ENCODE data around the gene E2F1.

DNA sequence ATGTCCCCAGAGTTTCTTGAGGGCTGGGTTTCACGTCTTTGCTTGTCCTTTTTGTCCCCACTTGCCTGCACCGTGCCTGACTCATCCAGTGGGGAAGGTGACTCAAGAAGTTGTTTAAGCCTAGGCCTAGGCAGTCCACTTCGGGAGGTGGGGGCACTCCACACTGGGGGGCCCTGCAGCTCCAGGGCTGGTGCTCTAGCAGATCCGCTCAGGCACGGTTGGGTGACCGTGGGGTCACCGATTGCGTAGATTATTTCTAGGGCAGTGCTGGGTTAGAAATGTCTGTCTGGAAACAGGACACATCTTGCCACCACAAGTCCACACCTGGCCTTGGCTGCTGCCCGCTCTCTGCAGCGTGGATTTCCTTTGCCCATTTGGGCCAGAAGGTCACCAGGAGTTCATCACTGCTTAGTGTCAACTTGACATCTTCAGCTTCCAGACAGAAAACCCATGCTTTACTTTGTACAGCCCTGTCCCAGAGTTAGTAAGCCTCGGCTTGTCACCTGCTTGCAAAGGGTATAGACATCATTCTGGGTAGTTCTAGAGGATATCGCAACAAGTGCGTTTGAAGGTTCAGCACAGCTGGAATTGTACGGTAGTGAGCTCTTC, 37.7 kb downstream of the E2F1 start:
- TF ChIP-seq, protein P1, sequence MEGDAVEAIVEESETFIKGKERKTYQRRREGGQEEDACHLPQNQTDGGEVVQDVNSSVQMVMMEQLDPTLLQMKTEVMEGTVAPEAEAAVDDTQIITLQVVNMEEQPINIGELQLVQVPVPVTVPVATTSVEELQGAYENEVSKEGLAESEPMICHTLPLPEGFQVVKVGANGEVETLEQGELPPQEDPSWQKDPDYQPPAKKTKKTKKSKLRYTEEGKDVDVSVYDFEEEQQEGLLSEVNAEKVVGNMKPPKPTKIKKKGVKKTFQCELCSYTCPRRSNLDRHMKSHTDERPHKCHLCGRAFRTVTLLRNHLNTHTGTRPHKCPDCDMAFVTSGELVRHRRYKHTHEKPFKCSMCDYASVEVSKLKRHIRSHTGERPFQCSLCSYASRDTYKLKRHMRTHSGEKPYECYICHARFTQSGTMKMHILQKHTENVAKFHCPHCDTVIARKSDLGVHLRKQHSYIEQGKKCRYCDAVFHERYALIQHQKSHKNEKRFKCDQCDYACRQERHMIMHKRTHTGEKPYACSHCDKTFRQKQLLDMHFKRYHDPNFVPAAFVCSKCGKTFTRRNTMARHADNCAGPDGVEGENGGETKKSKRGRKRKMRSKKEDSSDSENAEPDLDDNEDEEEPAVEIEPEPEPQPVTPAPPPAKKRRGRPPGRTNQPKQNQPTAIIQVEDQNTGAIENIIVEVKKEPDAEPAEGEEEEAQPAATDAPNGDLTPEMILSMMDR (IDR thresholded peaks at IDR 0.05) = no peak
- TF ChIP-seq EP300 (IDR thresholded peaks at IDR 0.05) (no peak), POLR2A (IDR thresholded peaks at IDR 0.05) (no peak), POLR2AphosphoS5 (IDR thresholded peaks at IDR 0.05) (peak in 3 of 4 donors; percentile 24 to 45 (median 44))
